H1 (cell line): ENCODE results near the gene AEBP1. TPM values are rescaled to one million over a fixed set of nuclear protein-coding genes. Genes with fewer than 3 reads are reported as not detected.

ENCODE experiments used
- CTCF ChIA-PET: fragments of 300-600 bp; sonication (Branson Sonifier 250); formaldehyde crosslinking; loops from one replicate; lab custom pipeline; 2021; ENCODE audit not compliant: partially characterized antibody; lab: Charles Lee
- POLR2A ChIA-PET: fragments of 300-600 bp; sonication (Branson Sonifier 250); formaldehyde crosslinking; loops from one replicate; lab custom pipeline; 2021; ENCODE audit warnings: inconsistent platforms; ENCODE audit not compliant: partially characterized antibody; lab: Charles Lee
- DNase-seq, 2 experiments: peaks; one replicate each; pipeline versions ENCODE4 v3.0.0 to v3.0.0-alpha.2; 2010 to 2022; ENCODE audit warnings: low spot score in 2 of 2, low read depth in 1 of 2, mixed read lengths in 1 of 2
- FAIRE-seq: peaks from 2 replicates; lab custom pipeline; 2011; peaks lifted over from hg19 to GRCh38; lab: Jason Lieb, UNC
- H2AFZ ChIP-seq: 2 replicates; pipeline ENCODE4 v1.8.1; 2012; ENCODE audit warnings: low read length, inconsistent platforms
- H2AK5ac ChIP-seq: 2 replicates; pipeline ENCODE4 v1.6.1; 2013; ENCODE audit warnings: low read depth, low read length
- H2BK120ac ChIP-seq: replicated peaks from 2 replicates; pipeline ENCODE3; 2013; ENCODE audit warnings: low read depth, low read length, inconsistent platforms
- H2BK12ac ChIP-seq: 2 replicates; pipeline ENCODE4 v1.6.1; 2013; ENCODE audit warnings: low read depth, low read length
- H2BK15ac ChIP-seq: 2 replicates; pipeline ENCODE4 v1.6.1; 2013; ENCODE audit warnings: low read length
- H2BK20ac ChIP-seq: 2 replicates; pipeline ENCODE4 v1.6.1; 2013; ENCODE audit warnings: low read length
- H2BK5ac ChIP-seq: 2 replicates; pipeline ENCODE4 v1.6.1; 2013; ENCODE audit warnings: low read depth, low read length
- H3K14ac ChIP-seq: 2 replicates; pipeline ENCODE4 v1.6.1; 2013; ENCODE audit warnings: inconsistent platforms; ENCODE audit not compliant: insufficient read length
- H3K18ac ChIP-seq: 2 replicates; pipeline ENCODE4 v1.6.1; 2013; ENCODE audit warnings: low read length; ENCODE audit errors: extremely low read depth
- H3K23ac ChIP-seq: 2 replicates; pipeline ENCODE4 v1.6.1; 2013; ENCODE audit warnings: inconsistent platforms; ENCODE audit not compliant: insufficient read length
- H3K23me2 ChIP-seq: 2 replicates; pipeline ENCODE4 v1.6.1; 2013; ENCODE audit warnings: low read depth, low read length
- H3K27ac ChIP-seq: 2 replicates; pipeline ENCODE4 v1.6.1; 2011; ENCODE audit warnings: low read depth, low read length, inconsistent platforms
- H3K27me3 ChIP-seq, 4 experiments: replicated peaks in 1 of 4; 1 replicate in 1 of 4; 2 replicates in 3 of 4; pipeline versions ENCODE4 v1.6.1 to v1.8.1; 2011 to 2013; ENCODE audit warnings: low read length in 3 of 4, mild to moderate bottlenecking in 3 of 4, inconsistent platforms in 2 of 4, mixed read lengths in 2 of 4, moderate library complexity in 1 of 4; ENCODE audit not compliant: control insufficient read depth in 3 of 4, insufficient read depth in 3 of 4; ENCODE audit errors: extremely low read depth in 1 of 4
- H3K36me3 ChIP-seq, 4 experiments: 2 replicates each; pipeline versions ENCODE4 v1.6.1 to v1.8.1; 2011 to 2013; ENCODE audit warnings: mild to moderate bottlenecking in 4 of 4, low read length in 3 of 4, moderate library complexity in 2 of 4, control low read depth in 1 of 4, inconsistent platforms in 1 of 4; ENCODE audit not compliant: insufficient read depth in 4 of 4, control insufficient read depth in 2 of 4
- H3K4ac ChIP-seq: replicated peaks from 2 replicates; pipeline ENCODE3; 2013; ENCODE audit warnings: low read length, low read depth, mixed read lengths, inconsistent platforms; ENCODE audit not compliant: insufficient read length
- H3K4me1 ChIP-seq, 4 experiments: replicated peaks in 1 of 4; 1 replicate in 1 of 4; 2 replicates in 3 of 4; pipeline versions ENCODE4 v1.6.1 to v1.8.1; 2011 to 2013; ENCODE audit warnings: low read length in 3 of 4, inconsistent platforms in 2 of 4, mixed read lengths in 1 of 4; ENCODE audit not compliant: insufficient read depth in 4 of 4, control insufficient read depth in 3 of 4
- H3K4me2 ChIP-seq, 2 experiments: 2 replicates each; pipeline versions ENCODE4 v1.6.1 to v1.8.1; 2011 to 2013; ENCODE audit warnings: low read depth in 2 of 2, low read length in 2 of 2, control low read depth in 1 of 2, inconsistent platforms in 1 of 2, mild to moderate bottlenecking in 1 of 2; ENCODE audit not compliant: insufficient read depth in 1 of 2
- H3K4me3 ChIP-seq, 4 experiments: fragments of 200-600, 300-600 bp in 1 of 4; sonication (generic), shearing (Covaris generic), sonication (Bioruptor Twin) in 1 of 4; 2 replicates each; pipeline versions ENCODE4 v1.5.1 to v1.8.1; 2011 to 2016; ENCODE audit warnings: low read length in 4 of 4, low read depth in 3 of 4, control low read depth in 2 of 4, inconsistent platforms in 2 of 4, mild to moderate bottlenecking in 2 of 4, mixed read lengths in 1 of 4, moderate library complexity in 1 of 4; ENCODE audit not compliant: insufficient read depth in 2 of 4; ENCODE audit errors: extremely low read depth in 1 of 4
- H3K56ac ChIP-seq: replicated peaks from 2 replicates; pipeline ENCODE3; 2013; ENCODE audit warnings: low read depth, mild to moderate bottlenecking, mixed read lengths, low read length, inconsistent platforms; ENCODE audit not compliant: insufficient read length
- H3K79me1 ChIP-seq: 2 replicates; pipeline ENCODE4 v1.6.1; 2013; ENCODE audit warnings: low read depth, low read length, control low read depth
- H3K79me2 ChIP-seq, 2 experiments: 2 replicates each; pipeline versions ENCODE4 v1.6.1 to v1.8.1; 2012 to 2013; ENCODE audit warnings: low read length in 2 of 2, mild to moderate bottlenecking in 2 of 2, inconsistent platforms in 1 of 2; ENCODE audit not compliant: insufficient read depth in 2 of 2, control insufficient read depth in 1 of 2
- H3K9ac ChIP-seq, 4 experiments: replicated peaks in 1 of 4; 1 replicate in 1 of 4; 2 replicates in 3 of 4; pipeline versions ENCODE4 v1.6.1 to v1.8.1; 2011 to 2013; ENCODE audit warnings: low read depth in 3 of 4, low read length in 3 of 4, control low read depth in 2 of 4, mild to moderate bottlenecking in 2 of 4, moderate library complexity in 2 of 4, inconsistent platforms in 1 of 4; ENCODE audit errors: extremely low read depth in 1 of 4
- H3K9me3 ChIP-seq, 2 experiments: 2 replicates each; pipeline versions ENCODE4 v1.6.1 to v1.8.1; 2012 to 2013; ENCODE audit warnings: mild to moderate bottlenecking in 2 of 2, moderate library complexity in 2 of 2, control low read depth in 1 of 2, inconsistent platforms in 1 of 2, low read depth in 1 of 2, low read length in 1 of 2, mixed read lengths in 1 of 2; ENCODE audit not compliant: insufficient read depth in 2 of 2
- H4K20me1 ChIP-seq, 2 experiments: replicated peaks in 1 of 2; 2 replicates each; pipeline versions ENCODE3 to v1.8.1; 2011 to 2013; ENCODE audit warnings: inconsistent platforms in 2 of 2, low read length in 2 of 2, mild to moderate bottlenecking in 1 of 2; ENCODE audit not compliant: insufficient read depth in 2 of 2, control insufficient read depth in 1 of 2
- H4K5ac ChIP-seq: 2 replicates; pipeline ENCODE4 v1.6.1; 2013; ENCODE audit warnings: low read length, low read depth, mixed read lengths, inconsistent platforms; ENCODE audit not compliant: insufficient read length
- H4K8ac ChIP-seq: 2 replicates; pipeline ENCODE4 v1.8.0; 2013; ENCODE audit warnings: mild to moderate bottlenecking, moderate library complexity, low read length, inconsistent platforms; ENCODE audit not compliant: insufficient read depth; ENCODE audit errors: extremely low read depth
- H4K91ac ChIP-seq: replicated peaks from 2 replicates; pipeline ENCODE3; 2013; ENCODE audit warnings: low read length, mixed read lengths, inconsistent platforms; ENCODE audit not compliant: insufficient read length
- CBX5 ChIP-seq: fragments of 300-800, 300-1000 bp; sonication (generic); IDR thresholded peaks from 2 replicates; pipeline ENCODE4 v1.7.1; 2016; ENCODE audit warnings: antibody characterized with exemption, low read length, low read depth
- CHD1 ChIP-seq: IDR thresholded peaks from 2 replicates; pipeline ENCODE4 v1.6.1; 2012; ENCODE audit warnings: low read depth, low read length, improper control_type of control experiment
- CHD2 ChIP-seq: IDR thresholded peaks from 2 replicates; pipeline ENCODE4 v1.6.1; 2012; ENCODE audit warnings: low read length, improper control_type of control experiment
- CREB1 ChIP-seq: IDR thresholded peaks from 2 replicates; pipeline ENCODE4 v1.6.1; 2012; ENCODE audit warnings: inconsistent platforms
- EGR1 ChIP-seq: IDR thresholded peaks from 2 replicates; pipeline ENCODE4 v1.6.1; 2011; ENCODE audit warnings: low read depth, low read length, borderline replicate concordance
- GTF2F1 ChIP-seq: IDR thresholded peaks from 2 replicates; pipeline ENCODE4 v1.6.1; 2012; ENCODE audit warnings: low read depth, low read length, improper control_type of control experiment, borderline replicate concordance
- NRF1 ChIP-seq: IDR thresholded peaks from 2 replicates; pipeline ENCODE4 v1.6.1; 2011; ENCODE audit warnings: mild to moderate bottlenecking, low read depth, low read length, improper control_type of control experiment
- PHF8 ChIP-seq: fragments of 200-600 bp; sonication (generic); conservative IDR thresholded peaks from 2 replicates; pipeline ENCODE4 v1.7.1; 2012; ENCODE audit warnings: low read depth, mild to moderate bottlenecking, inconsistent platforms, low read length, moderate library complexity
- RBBP5 ChIP-seq: IDR thresholded peaks from 2 replicates; pipeline ENCODE4 v1.7.1; 2012; ENCODE audit warnings: low read depth, mild to moderate bottlenecking, inconsistent platforms, low read length, moderate library complexity, borderline replicate concordance
- RNF2 ChIP-seq: fragments of 200-900, 300-1000 bp; sonication (generic); IDR thresholded peaks from 2 replicates; pipeline ENCODE4 v1.7.1; 2016; ENCODE audit warnings: borderline replicate concordance, low read depth, mild to moderate bottlenecking, antibody characterized with exemption, low read length; ENCODE audit not compliant: poor library complexity, severe bottlenecking; ENCODE audit errors: missing control alignments
- SIN3A ChIP-seq, 2 experiments: IDR thresholded peaks in 1 of 2; conservative IDR thresholded peaks in 1 of 2; 2 replicates each; pipeline ENCODE4 v1.6.1; 2011 to 2012; ENCODE audit warnings: low read length in 2 of 2, improper control_type of control experiment in 1 of 2, low read depth in 1 of 2, mild to moderate bottlenecking in 1 of 2
- SIRT6 ChIP-seq: IDR thresholded peaks from one replicate; pipeline ENCODE4 v1.7.1; 2012; ENCODE audit warnings: low read length, inconsistent platforms
- TAF7 ChIP-seq: optimal IDR thresholded peaks from 2 replicates; pipeline ENCODE3; 2011; ENCODE audit warnings: low read depth, mild to moderate bottlenecking, inconsistent platforms, low read length, moderate library complexity, borderline replicate concordance
- TCF12 ChIP-seq: IDR thresholded peaks from 2 replicates; pipeline ENCODE4 v1.6.1; 2011; ENCODE audit warnings: low read depth, mild to moderate bottlenecking, low read length
- WGBS, 2 experiments: shearing (Covaris generic) in 1 of 2; methylation state at CpG; one replicate each; pipeline versions ENCODE4 v1.1.6 to v1.1.7; 2013 to 2015; ENCODE audit warnings: low lambda C conversion rate in 2 of 2, mixed read lengths in 2 of 2, inconsistent platforms in 1 of 2, low coverage in 1 of 2, missing lambda C conversion rate in 1 of 2; ENCODE audit not compliant: insufficient replicate concordance in 2 of 2, insufficient coverage in 1 of 2, insufficient read length in 1 of 2; ENCODE audit errors: extremely low coverage in 1 of 2, missing lambda C conversion rate in 1 of 2; 5-methylcytosine and 5-hydroxymethylcytosine counted together
- polyA plus RNA-seq, 7 experiments: library from polyadenylated mRNA; depleted of rRNA in 3 of 7; stranded (reverse) in 5 of 7; unstranded in 2 of 7; fragments of >200 nt in 5 of 7; fragments of 200-250 nt in 2 of 7; gene quantifications; 1 replicate in 5 of 7; 2 replicates in 1 of 7; 4 replicates in 1 of 7; pipeline versions ENCODE4 v1.2.1 to v1.2.3, GENCODE V29; 2011 to 2013; ENCODE audit warnings: missing spikeins in 2 of 7, mixed read lengths in 2 of 7
- total RNA-seq: library from RNA; stranded (reverse); fragmentation: NEBNext Ultra II Directional; extraction: Animal tissue kit (Norgen Biotek cat#: 25700); gene quantifications from 2 replicates; pipeline ENCODE4 v1.2.1, GENCODE V29; 2021

AEBP1 gene
- total and polyA plus RNA-seq, 2 of the 8 experiments (the other 6 are each of a cell fraction or from before 2014, with no cell fraction given): 10.4 to 41.2 TPM

GRCh38 chr7:44062903-44063295 lies 41.2 kb upstream of the AEBP1 start:
- no peaks in the 10 kb centered on the region for H3K79me1 ChIP-seq
- H3K9me3 ChIP-seq: no peaks in the 10 kb centered on the region
- no peak overlapping the region for H2BK5ac ChIP-seq
- H3K4me2 ChIP-seq: no peak overlapping the region; a peak in 1 of 4 replicates
- POLR2A ChIA-PET: interaction anchor here (1.4 to 7.1 kb wide), 5 partner anchors 9 to 47 kb away, joined by 4 to 48 read pairs (median 12); no protein-coding TSS in a partner anchor
- H2AK5ac ChIP-seq: no peak overlapping the region
- peaks cover 9 to 30% (median 26%) of the 10 kb centered on the region in 4 experiments for H3K4me1 ChIP-seq
- no peak overlapping the region for H3K4me3 ChIP-seq
- no peak overlapping the region for H3K18ac ChIP-seq
- no peak overlapping the region for H2AFZ ChIP-seq
- CTCF ChIA-PET: interaction anchor here (1.1 to 1.9 kb wide), 7 partner anchors 9 to 43 kb away, joined by 3 to 9 read pairs (median 3); partner anchors contain the start of gene DBNL
- no peak overlapping the region for H2BK15ac ChIP-seq
- no peak overlapping the region for H4K8ac ChIP-seq
- H3K23me2 ChIP-seq: no peaks in the 10 kb centered on the region
- H3K27me3 ChIP-seq: peaks cover 0 to 3% (median 0%) of the 10 kb centered on the region in 4 experiments; a peak in 2 of 7 replicates
- no peak overlapping the region for H3K56ac ChIP-seq
- H2BK20ac ChIP-seq: no peak overlapping the region
- H3K79me2 ChIP-seq: no peaks in the 10 kb centered on the region
- WGBS, 2 experiments: 93% methylated on average over 3 of the region's 3 CpGs; no CpG with 5 or more reads in 1 of the 2 experiments
- no peak for DNase-seq
- H3K23ac ChIP-seq: no peak overlapping the region
- H2BK12ac ChIP-seq: 0 out of 2 replicates have a peak overlapping the region, but pooled peaks have one; percentile 60
- H3K14ac ChIP-seq: no peak overlapping the region
- no peak overlapping the region for H4K5ac ChIP-seq
- no peak overlapping the region for H3K9ac ChIP-seq
- H3K27ac ChIP-seq: no peak overlapping the region
- H3K4ac ChIP-seq: no peak overlapping the region
- FAIRE-seq: no peak
- H2BK120ac ChIP-seq: no peak overlapping the region
- peaks cover 4 to 24% (median 21%) of the 10 kb centered on the region in 4 experiments for H3K36me3 ChIP-seq
- no peak overlapping the region for H4K91ac ChIP-seq
- H4K20me1 ChIP-seq: peaks cover 5 to 10% of the 10 kb centered on the region in 2 experiments
- TF ChIP-seq CBX5: no peak
- no peak for TF ChIP-seq RNF2
- TF ChIP-seq TAF7: no peak
- no peak for TF ChIP-seq GTF2F1
- no peak for TF ChIP-seq SIN3A (conservative IDR thresholded peaks at IDR 0.05 in 1 of 2, IDR thresholded peaks at IDR 0.05 in 1 of 2; ENCODE audit: low read depth in 1 of 2, low read length in 2 of 2)
- no peak for TF ChIP-seq CHD2
- no peak for TF ChIP-seq RBBP5
- TF ChIP-seq CHD1: no peak
- no peak for TF ChIP-seq NRF1
- TF ChIP-seq PHF8: no peak
- TF ChIP-seq EGR1: no peak
- TF ChIP-seq TCF12: no peak
- no peak for TF ChIP-seq SIRT6
- no peak for TF ChIP-seq CREB1
